Thyroid gland (tissue), 4 donors: Measurements from ENCODE around the gene UBAP2. TPM values are rescaled to one million over a fixed set of nuclear protein-coding genes. Genes with fewer than 3 reads are reported as not detected.

Experiments
- DNase-seq, 2 donors: peaks; one replicate each; pipeline ENCODE4 v3.0.0-alpha.2; 2019
- H3K27ac ChIP-seq, 3 donors: fragments of 200-600 bp; sonication (generic); 1 replicate in 2 of 3; 2 replicates in 1 of 3; pipeline ENCODE4 v1.5.1; 2016 to 2019; ENCODE audit warnings: mild to moderate bottlenecking in 1 of 3, moderate library complexity in 1 of 3
- H3K27me3 ChIP-seq: fragments of 200-600 bp; sonication (generic); one replicate; pipeline ENCODE4 v1.5.1; 2019
- H3K36me3 ChIP-seq, 2 donors: fragments of 200-600 bp; sonication (generic); one replicate each; pipeline ENCODE4 v1.5.1; 2016 to 2019
- H3K4me1 ChIP-seq, 2 donors: fragments of 200-600 bp; sonication (generic); one replicate each; pipeline ENCODE4 v1.5.1; 2017 to 2019
- H3K4me3 ChIP-seq, 3 donors: fragments of 200-600 bp; sonication (generic); replicated peaks in 1 of 3; 1 replicate in 2 of 3; 2 replicates in 1 of 3; pipeline ENCODE4 v1.5.1; 2016; ENCODE audit warnings: mild to moderate bottlenecking in 1 of 3
- H3K9me3 ChIP-seq: fragments of 200-600 bp; sonication (generic); one replicate; pipeline ENCODE4 v1.5.1; 2017
- CTCF ChIP-seq, 6 experiments: fragments of 200-600 bp in 3 of 6; fragments of 450-650 bp in 3 of 6; sonication (generic) in 3 of 6; IDR thresholded peaks; one replicate each; pipeline ENCODE4 v1.5.1; 2016 to 2019; ENCODE audit warnings: antibody characterized with exemption in 6 of 6, mild to moderate bottlenecking in 2 of 6, inconsistent platforms in 1 of 6, moderate library complexity in 1 of 6
- POLR2A ChIP-seq, 2 donors: fragments of 450-650 bp; IDR thresholded peaks; one replicate each; pipeline ENCODE4 v1.6.1; 2017; ENCODE audit warnings: antibody characterized with exemption in 2 of 2, mild to moderate bottlenecking in 2 of 2, moderate library complexity in 1 of 2
- WGBS, 2 donors: methylation state at CpG; one replicate each; pipeline ENCODE4 v1.1.5; 2017; 5-methylcytosine and 5-hydroxymethylcytosine counted together
- intact Hi-C: fragments of 100-400 bp; cut with DNase I; formaldehyde crosslinking; loops from one replicate; pipeline ENCODE4 v1.15.1; 2023
- total RNA-seq, 4 donors: library from RNA; depleted of rRNA; stranded (reverse); fragments of >200 nt; gene quantifications; one replicate each; pipeline ENCODE4 v1.2.3, GENCODE V29; 2016

The UBAP2 gene
- total RNA-seq, 4 donors from 2014 or later: 30.3 to 48.5 (median 35.5) TPM

GRCh38 chr9:33919276-33919897 lies 129.3 kb downstream of the UBAP2 start:
- Histone ChIP-seq H3K27me3 (no peaks in the 10 kb centered on the region), H3K9me3 (no peaks in the 10 kb centered on the region), H3K4me1 (no peaks in the 10 kb centered on the region), H3K36me3 (peaks cover 29 to 37% of the 10 kb centered on the region in 2 donors), H3K27ac (no peak overlapping the region), H3K4me3 (no peak overlapping the region)
- peak; percentile 68 for DNase-seq
- 51 to 61% methylated on average over 6 of the region's 6 CpGs for WGBS, 2 donors
- TF ChIP-seq CTCF (IDR thresholded peaks at IDR 0.05) (no peak), POLR2A (IDR thresholded peaks at IDR 0.05) (no peak)
- intact Hi-C loops: no loop called here

GRCh38 chr9:33917036-33917435 lies 131.7 kb downstream of the UBAP2 start:
- no peak for DNase-seq
- no peaks in the 10 kb centered on the region for H3K9me3 ChIP-seq
- H3K27ac ChIP-seq: no peak overlapping the region
- 94 to 97% methylated on average over 9 of the region's 9 CpGs for WGBS, 2 donors
- no peak overlapping the region for H3K4me3 ChIP-seq
- intact Hi-C loops: no loop called here
- no peak for TF ChIP-seq CTCF (IDR thresholded peaks at IDR 0.05)
- TF ChIP-seq POLR2A (IDR thresholded peaks at IDR 0.05): no peak
- H3K36me3 ChIP-seq: peaks cover 6 to 13% of the 10 kb centered on the region in 2 donors
- no peaks in the 10 kb centered on the region for H3K27me3 ChIP-seq
- H3K4me1 ChIP-seq: no peaks in the 10 kb centered on the region

GRCh38 chr9:33914887-33915628 lies 133.6 kb downstream of the UBAP2 start:
- no peak overlapping the region for H3K4me3 ChIP-seq
- H3K27ac ChIP-seq: no peak overlapping the region
- TF ChIP-seq POLR2A (IDR thresholded peaks at IDR 0.05) (no peak), CTCF (IDR thresholded peaks at IDR 0.05) (no peak)
- intact Hi-C loops: no loop called here
- no peak for DNase-seq
- H3K4me1 ChIP-seq: no peaks in the 10 kb centered on the region
- peaks cover 0 to 12% of the 10 kb centered on the region in 2 donors for H3K36me3 ChIP-seq
- no peaks in the 10 kb centered on the region for H3K9me3 ChIP-seq
- WGBS, 2 donors: 95 to 97% methylated on average over 3 of the region's 3 CpGs
- no peaks in the 10 kb centered on the region for H3K27me3 ChIP-seq

GRCh38 chr9:33913541-33913940 lies 135.1 kb downstream of the UBAP2 start:
- Histone ChIP-seq H3K4me3 (no peak overlapping the region), H3K4me1 (peaks cover 0 to 3% of the 10 kb centered on the region in 2 donors), H3K27ac (no peak overlapping the region), H3K36me3 (peaks cover 0 to 12% of the 10 kb centered on the region in 2 donors), H3K27me3 (no peaks in the 10 kb centered on the region), H3K9me3 (no peaks in the 10 kb centered on the region)
- intact Hi-C loops: no loop called here
- TF ChIP-seq CTCF (IDR thresholded peaks at IDR 0.05): no peak
- WGBS, 2 donors: 86 to 100% methylated on average over 1 of the region's 1 CpG
- DNase-seq: no peak

GRCh38 chr9:33908749-33909148 lies 139.9 kb downstream of the UBAP2 start:
- H3K4me3 ChIP-seq: no peak overlapping the region
- peaks cover 9 to 15% of the 10 kb centered on the region in 2 donors for H3K4me1 ChIP-seq
- TF ChIP-seq POLR2A (IDR thresholded peaks at IDR 0.05) (no peak), CTCF (IDR thresholded peaks at IDR 0.05) (no peak)
- H3K9me3 ChIP-seq: no peaks in the 10 kb centered on the region
- no peak for DNase-seq
- no peaks in the 10 kb centered on the region for H3K27me3 ChIP-seq
- WGBS, 2 donors: 97 to 99% methylated on average over 4 of the region's 4 CpGs
- intact Hi-C loops: no loop called here
- no peaks in the 10 kb centered on the region for H3K36me3 ChIP-seq
- H3K27ac ChIP-seq: no peak overlapping the region
